Superior temporal gyrus (tissue), 1 donor: ENCODE results near the gene TXLNB.

Experiments used
- DNase-seq: peaks from one replicate; pipeline ENCODE4 v3.0.0-alpha.2; 2016; ENCODE audit errors: extremely low spot score

TXLNB gene

GRCh38 chr6:139291813-139292619 lies at the start of gene TXLNB:
Gene TXLNB, minus strand, starts transcription at chr6:139291998. Its CDS starts 3,099 bp downstream, at chr6:139288899.
- DNase-seq, result peak; percentile 53

GRCh38 chr6:139341060-139341459 lies 49.3 kb upstream of the TXLNB start:
- no peak for DNase-seq

- no peak for DNase-seq
Measured at GRCh38 chr6:139338795-139339194, 47.0 kb upstream of the TXLNB start.

- DNase-seq, result no peak
Measured at GRCh38 chr6:139337830-139338229, 46.0 kb upstream of the TXLNB start.

GRCh38 chr6:139337001-139337400 lies 45.2 kb upstream of the TXLNB start:
- no peak for DNase-seq

GRCh38 chr6:139336488-139336887 lies 44.7 kb upstream of the TXLNB start:
- DNase-seq, result no peak

- no peak for DNase-seq
Measured at GRCh38 chr6:139335447-139336210, 43.8 kb upstream of the TXLNB start.

GRCh38 chr6:139334806-139335446 lies 43.1 kb upstream of the TXLNB start:
- DNase-seq, result peak; percentile 75

GRCh38 chr6:139330826-139331500 lies 39.2 kb upstream of the TXLNB start:
- DNase-seq, result no peak

GRCh38 chr6:139330306-139330705 lies 38.5 kb upstream of the TXLNB start:
- DNase-seq, result no peak

- DNase-seq, result no peak
Measured at GRCh38 chr6:139329224-139329623, 37.4 kb upstream of the TXLNB start.

- no peak for DNase-seq
Measured at GRCh38 chr6:139327038-139327437, 35.2 kb upstream of the TXLNB start.

GRCh38 chr6:139325686-139326085 lies 33.9 kb upstream of the TXLNB start:
- DNase-seq, result no peak

GRCh38 chr6:139325125-139325524 lies 33.3 kb upstream of the TXLNB start:
- no peak for DNase-seq

- DNase-seq, result no peak
Measured at GRCh38 chr6:139324301-139324555, 32.4 kb upstream of the TXLNB start.

- peak; percentile 30 for DNase-seq
Measured at GRCh38 chr6:139323511-139324300, 31.9 kb upstream of the TXLNB start.

- no peak for DNase-seq
Measured at GRCh38 chr6:139320081-139320480, 28.3 kb upstream of the TXLNB start.

- DNase-seq, result no peak
Measured at GRCh38 chr6:139316622-139317317, 25.0 kb upstream of the TXLNB start.

GRCh38 chr6:139313784-139314545 lies 22.2 kb upstream of the TXLNB start:
- DNase-seq, result no peak

GRCh38 chr6:139313229-139313628 lies 21.4 kb upstream of the TXLNB start:
- no peak for DNase-seq
